DND-41 (cell line): ENCODE data around the gene AFAP1L1.

Experiments
- CTCF ChIP-seq: IDR thresholded peaks from 2 replicates; pipeline ENCODE4 v1.5.1; 2012; ENCODE audit warnings: borderline replicate concordance, low read length, moderate library complexity, mild to moderate bottlenecking; ENCODE audit not compliant: poor library complexity, severe bottlenecking; ENCODE audit errors: extremely low read depth
- EZH2 ChIP-seq: IDR thresholded peaks from 3 replicates; pipeline ENCODE4 v1.6.1; 2012; ENCODE audit warnings: borderline replicate concordance, low read depth, mild to moderate bottlenecking, moderate library complexity, low read length, inconsistent platforms; ENCODE audit not compliant: severe bottlenecking

GRCh38 chr5:149257889-149258705 lies 13.6 kb upstream of the AFAP1L1 start:
- no peak for TF ChIP-seq CTCF
- no peak for TF ChIP-seq EZH2
